Occipital lobe (tissue), 2 donors: ENCODE results near the gene LLCFC1. TPM values are rescaled to one million over a fixed set of nuclear protein-coding genes. Genes with fewer than 3 reads are reported as not detected.
"Not testable (repeated sequence)": the region's sequence is repeated elsewhere in the genome, so short reads cannot be mapped to it uniquely, and the experiment has no call there.

Experiments used
- DNase-seq: peaks from one replicate; lab custom pipeline; 2025; lab: John Stamatoyannopoulos, UW
- total RNA-seq: library from RNA; depleted of rRNA; stranded (reverse); fragments of >200 nt; gene quantifications from one replicate; pipeline ENCODE4 v1.2.3, GENCODE V29; 2014

Gene LLCFC1
- total RNA-seq, 1 donor from 2014 or later = not detected

DNA sequence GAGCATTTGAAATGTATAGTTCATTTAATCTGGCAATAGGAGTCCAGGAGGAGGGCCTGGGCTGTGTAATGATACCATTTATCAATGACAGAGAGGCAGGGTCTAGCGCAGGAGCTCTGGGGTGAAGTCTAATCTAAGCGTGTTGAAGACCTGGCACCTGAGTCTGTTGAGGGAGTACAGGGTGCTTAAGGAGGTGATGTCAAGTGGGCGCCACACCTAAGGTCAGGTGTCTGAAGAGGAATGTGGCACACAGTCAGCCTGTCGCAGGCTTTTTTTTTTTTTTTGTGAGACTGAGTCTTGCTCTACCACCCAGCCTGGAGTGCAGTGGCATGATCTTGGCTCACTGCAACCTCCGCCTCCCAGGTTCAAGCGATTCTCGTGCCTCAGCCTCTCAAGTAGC, 2.3 kb downstream of the LLCFC1 start:
- DNase-seq = no peak

DNA sequence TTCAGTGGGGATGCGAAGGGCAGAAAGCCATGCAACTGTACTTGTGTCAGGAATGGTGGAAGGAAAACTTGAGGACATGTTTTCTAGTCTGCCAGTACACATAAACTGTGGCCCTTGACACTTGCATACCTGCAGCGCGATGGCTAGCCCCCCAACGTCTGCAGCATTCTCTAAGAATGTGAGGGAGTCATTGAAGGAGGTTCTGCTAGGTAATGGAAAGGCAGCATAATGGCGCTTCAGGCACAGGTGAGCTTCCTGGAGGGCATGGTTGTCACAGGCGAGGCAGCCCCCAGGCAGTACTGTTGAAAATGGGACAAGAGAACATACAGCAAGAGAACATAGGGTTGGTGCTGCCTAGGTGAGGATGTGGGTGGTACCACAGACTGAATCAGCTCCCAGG, 3.5 kb downstream of the LLCFC1 start:
- no peak for DNase-seq

GRCh38 chr7:142943706-142944268, 4.5 kb downstream of the LLCFC1 start:
- no peak for DNase-seq

- no peak for DNase-seq
These were observed 5.7 kb downstream of the LLCFC1 start for GRCh38 chr7:142945001-142945400.

GRCh38 chr7:142948603-142949002, 9.3 kb downstream of the LLCFC1 start:
- DNase-seq = no peak

GRCh38 chr7:142950235-142950634, 11.0 kb downstream of the LLCFC1 start:
- no peak for DNase-seq

GRCh38 chr7:142954680-142955268, 15.5 kb downstream of the LLCFC1 start:
- no peak for DNase-seq

GRCh38 chr7:142956951-142957623, 17.8 kb downstream of the LLCFC1 start:
- DNase-seq = no peak

DNA sequence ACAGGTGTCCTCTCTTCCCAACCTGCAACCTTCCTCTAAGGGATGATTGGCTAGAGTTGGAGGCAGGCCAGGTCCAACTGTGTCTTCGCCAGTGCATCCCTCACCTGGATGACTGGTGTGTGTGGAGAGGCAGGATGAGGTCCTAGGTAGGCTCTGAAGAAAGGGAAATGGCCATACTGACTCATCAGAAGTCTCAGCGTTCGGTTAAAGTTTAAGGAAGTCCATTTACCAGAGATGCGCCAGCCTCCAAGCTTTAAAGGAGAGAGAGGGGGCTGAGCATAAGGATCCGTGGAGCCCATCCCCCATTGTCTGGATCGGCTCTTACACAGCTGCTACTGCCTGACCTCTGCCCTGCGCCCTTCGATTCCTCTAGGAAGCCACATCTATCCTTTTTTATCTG, 18.4 kb downstream of the LLCFC1 start:
- no peak for DNase-seq

DNA sequence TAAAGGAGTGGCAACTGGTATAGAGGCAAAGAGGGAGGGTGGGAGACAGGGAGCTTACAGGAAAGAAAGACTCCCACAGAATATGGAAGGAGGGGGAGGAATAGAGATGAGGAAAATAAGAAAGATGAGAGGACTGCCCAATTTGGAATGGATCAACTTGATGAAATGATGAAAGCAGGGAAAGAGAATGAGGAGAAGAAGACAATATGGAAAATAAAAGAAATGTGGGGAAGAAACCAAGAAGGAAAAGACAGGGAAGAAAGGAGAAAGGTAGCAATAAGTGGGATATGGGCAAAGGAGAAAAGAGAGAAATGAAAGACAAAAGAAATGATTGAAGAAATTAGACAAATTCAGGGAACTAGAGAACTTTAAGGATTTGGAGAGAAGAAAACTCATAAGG, 19.9 kb downstream of the LLCFC1 start:
- no peak for DNase-seq

DNA sequence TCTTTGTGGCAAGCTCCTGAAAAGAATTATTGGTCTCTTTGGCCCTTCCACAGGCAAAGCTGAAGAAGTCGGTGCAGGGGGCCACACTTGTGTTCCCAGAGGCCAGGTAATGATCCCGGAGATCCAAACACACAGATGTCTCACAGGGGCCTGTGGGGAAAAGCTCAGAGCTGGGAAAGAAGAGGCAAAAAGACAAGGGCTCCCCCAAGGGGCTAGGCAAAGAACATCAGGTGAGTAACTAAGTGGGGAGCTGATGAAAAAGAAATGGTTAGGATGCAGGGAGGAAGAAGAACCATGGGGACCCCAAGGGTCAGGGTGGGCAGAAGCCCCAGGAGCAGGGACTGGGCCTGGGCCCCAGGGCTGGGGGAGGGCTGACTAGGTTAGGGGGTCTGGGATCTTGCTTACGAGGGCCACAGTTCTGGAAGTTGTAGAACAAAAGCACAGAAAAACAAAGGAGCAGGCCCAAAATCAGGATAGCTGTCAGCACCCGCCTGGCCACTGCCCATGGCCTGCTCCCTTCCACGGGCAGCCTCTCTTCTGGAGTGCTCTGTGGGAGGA, 21.8 kb downstream of the LLCFC1 start:
- DNase-seq = no peak

DNA sequence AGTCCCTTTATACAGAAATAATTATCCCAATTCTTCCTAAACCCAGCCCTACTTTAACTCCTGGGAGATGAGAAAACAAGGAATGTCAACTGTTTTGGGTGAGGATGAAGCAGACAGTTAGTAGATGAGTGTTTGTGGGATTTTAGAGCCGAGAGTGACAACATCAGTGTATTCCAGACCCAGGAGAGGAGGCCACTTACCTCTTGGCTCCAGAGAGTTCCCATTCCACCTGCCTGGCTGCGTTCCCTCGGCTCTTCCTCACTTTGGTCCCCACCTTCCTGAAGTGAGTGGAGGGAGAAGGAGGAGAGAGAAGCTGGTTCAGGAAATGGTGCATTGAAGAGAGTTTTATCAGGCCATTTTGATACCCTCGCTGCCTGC, 22.3 kb downstream of the LLCFC1 start:
- DNase-seq = no peak

- no peak for DNase-seq
These were observed 23.0 kb downstream of the LLCFC1 start, which contains the start of gene KEL for GRCh38 chr7:142961973-142962926. Gene KEL (minus strand): TSS chr7:142962363. CDS start chr7:142962206, 157 bp downstream.

DNA sequence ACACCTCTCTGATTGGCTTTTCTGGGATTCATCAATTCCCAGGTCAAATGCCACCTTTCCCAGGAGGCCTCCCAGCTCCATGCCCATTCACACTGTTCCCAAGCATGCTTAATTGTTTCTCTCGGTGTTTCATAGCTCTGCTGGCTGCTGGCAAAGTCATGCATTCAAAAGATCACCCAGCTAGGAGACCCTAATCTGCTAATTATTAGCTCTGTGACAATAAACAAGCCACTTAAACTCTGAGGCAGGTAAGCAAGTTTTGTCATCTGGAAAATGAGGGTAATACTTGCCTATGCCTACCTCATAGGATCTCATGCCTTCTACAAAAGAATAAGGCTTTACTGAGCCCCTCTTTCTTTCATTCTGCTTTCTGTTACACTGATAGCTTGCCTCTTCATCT, 23.7 kb downstream of the LLCFC1 start:
- DNase-seq = no peak

GRCh38 chr7:142963993-142964392, 24.7 kb downstream of the LLCFC1 start:
- DNase-seq = no peak

DNA sequence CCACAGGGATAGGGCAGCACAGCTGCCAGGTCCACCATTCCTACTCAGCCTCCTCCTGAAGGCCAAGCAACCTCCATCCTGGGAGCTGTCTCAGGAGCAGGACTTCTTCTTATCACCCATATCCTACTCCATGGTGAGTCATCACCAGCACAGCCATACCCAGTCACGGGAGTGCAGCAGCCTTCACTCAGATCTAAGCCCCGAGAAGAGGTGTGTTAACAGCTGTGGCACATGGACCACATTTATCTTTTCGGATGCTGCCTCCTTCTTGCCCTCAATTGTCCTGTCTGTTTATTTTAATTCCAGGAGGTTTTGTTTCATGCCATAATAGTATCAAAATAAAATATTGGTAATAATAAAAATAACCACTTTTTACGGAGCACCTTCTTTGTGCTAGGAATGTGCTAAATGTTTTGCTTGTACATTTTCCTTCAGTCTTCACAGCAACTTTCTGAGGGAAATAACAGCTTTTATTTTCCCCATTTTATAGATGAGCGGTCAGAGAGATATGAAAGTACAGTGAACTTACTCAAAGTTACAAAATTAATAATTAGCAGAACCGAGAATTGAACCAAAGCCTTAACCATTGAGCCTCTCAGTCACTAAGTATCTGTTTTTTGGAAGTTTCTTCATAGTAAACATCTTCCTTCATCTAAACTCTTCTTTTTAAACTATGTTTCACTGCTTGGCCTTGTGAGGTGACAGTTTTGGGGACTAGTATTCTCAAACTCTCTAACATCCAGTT, 25.4 kb downstream of the LLCFC1 start:
- no peak for DNase-seq

DNA sequence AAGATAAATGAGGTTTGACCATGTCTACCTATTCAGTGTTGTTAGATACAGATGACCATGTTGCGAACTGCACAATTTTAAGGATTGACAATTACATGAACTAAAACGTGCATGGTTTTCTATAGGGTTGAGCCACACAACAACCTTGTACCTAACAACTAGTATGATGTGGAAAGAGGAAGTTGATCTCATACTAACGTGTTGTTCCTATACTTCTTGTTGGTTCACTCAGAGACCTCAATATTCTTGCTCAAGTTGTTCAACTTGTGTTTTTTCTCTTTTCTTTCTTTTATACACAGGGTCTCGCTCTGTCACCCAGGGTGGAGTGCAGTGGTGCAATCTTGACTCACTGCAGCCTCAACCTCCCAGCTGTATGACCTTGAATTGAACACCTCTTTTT, 28.9 kb downstream of the LLCFC1 start:
- DNase-seq = no peak

DNA sequence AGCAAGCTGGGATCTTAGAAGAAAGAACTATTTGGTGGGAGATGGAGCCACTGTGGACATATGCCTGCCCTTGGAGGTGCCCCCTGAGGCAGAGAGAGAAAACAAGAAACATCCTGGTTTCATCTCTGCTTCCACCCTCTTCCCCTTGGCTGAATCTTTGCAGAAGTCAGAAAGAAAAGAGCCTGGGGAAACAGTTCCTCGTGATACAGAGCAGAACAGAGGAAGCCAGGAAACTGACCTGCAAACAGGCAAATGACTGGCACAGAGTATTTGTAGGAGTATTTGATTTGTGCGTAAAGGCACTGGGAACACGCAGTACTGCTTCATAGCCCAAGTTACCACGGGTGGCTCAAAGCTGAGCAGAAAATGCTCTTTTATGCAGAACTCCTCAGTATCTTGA, 29.9 kb downstream of the LLCFC1 start:
- DNase-seq = no peak

- DNase-seq = no peak
These were observed 35.3 kb downstream of the LLCFC1 start for GRCh38 chr7:142974626-142975025.

GRCh38 chr7:142978402-142978801, 39.1 kb downstream of the LLCFC1 start:
- not testable (repeated sequence) for DNase-seq

DNA sequence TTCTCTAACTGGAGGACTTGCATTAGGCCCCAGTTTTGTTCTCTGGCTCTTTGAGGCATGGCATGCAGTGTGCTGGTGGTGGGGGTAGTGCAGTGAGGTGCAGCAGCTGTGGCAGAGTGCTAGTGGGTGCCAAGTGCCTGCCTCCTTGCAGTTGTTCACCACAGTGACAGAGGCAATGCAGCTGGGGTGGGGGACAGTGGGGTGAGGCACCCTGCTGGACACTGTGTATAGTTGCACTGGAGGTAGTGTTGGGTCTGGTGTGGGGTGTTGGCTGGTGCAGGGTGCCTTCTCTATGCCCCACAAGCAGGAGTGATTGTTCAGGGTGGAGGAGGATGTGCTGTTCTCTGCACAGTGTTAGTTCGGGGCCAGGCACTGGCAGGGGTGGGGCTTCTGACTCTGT, 44.5 kb downstream of the LLCFC1 start:
- no peak for DNase-seq
